Medulla oblongata (tissue), 1 donor: ENCODE data around the gene GDPD5.

Source experiments
- DNase-seq: peaks from one replicate; pipeline ENCODE4 v3.0.0-alpha.2; 2015; ENCODE audit errors: extremely low spot score

Gene GDPD5

GRCh38 chr11:75536786-75537641 lies 11.3 kb upstream of the GDPD5 start:
- DNase-seq, result no peak

GRCh38 chr11:75535071-75535470 lies 9.3 kb upstream of the GDPD5 start:
- DNase-seq, result no peak

GRCh38 chr11:75534259-75535069 lies 8.7 kb upstream of the GDPD5 start:
- no peak for DNase-seq

- DNase-seq, result no peak
These were observed 8.1 kb upstream of the GDPD5 start for GRCh38 chr11:75533896-75534258.

GRCh38 chr11:75532200-75533048 lies 6.7 kb upstream of the GDPD5 start:
- peak; percentile 81 for DNase-seq

- no peak for DNase-seq
These were observed 5.6 kb upstream of the GDPD5 start for GRCh38 chr11:75531325-75531724.

- DNase-seq, result no peak
These were observed 4.8 kb upstream of the GDPD5 start for GRCh38 chr11:75530577-75530976.

GRCh38 chr11:75527938-75528735 lies 2.4 kb upstream of the GDPD5 start:
- no peak for DNase-seq

- no peak for DNase-seq
These were observed 1.4 kb upstream of the GDPD5 start for GRCh38 chr11:75527130-75527529.

- no peak for DNase-seq
These were observed 426 bp upstream of the GDPD5 start for GRCh38 chr11:75526192-75526541.

GRCh38 chr11:75524665-75525432 lies 892 bp downstream of the GDPD5 start:
- no peak for DNase-seq

GRCh38 chr11:75523811-75524664 lies 1.7 kb downstream of the GDPD5 start:
- DNase-seq, result no peak

- no peak for DNase-seq
These were observed 2.6 kb downstream of the GDPD5 start for GRCh38 chr11:75523189-75523588.

- no peak for DNase-seq
These were observed 3.3 kb downstream of the GDPD5 start for GRCh38 chr11:75522286-75523044.

GRCh38 chr11:75520688-75521087 lies 5.1 kb downstream of the GDPD5 start:
- DNase-seq, result peak; percentile 33

GRCh38 chr11:75518771-75519653 lies 6.7 kb downstream of the GDPD5 start:
- DNase-seq, result no peak

GRCh38 chr11:75518204-75518549 lies 7.6 kb downstream of the GDPD5 start:
- DNase-seq, result no peak

GRCh38 chr11:75516886-75517285 lies 8.9 kb downstream of the GDPD5 start:
- DNase-seq, result no peak
